Measurements from ENCODE around the gene LRCH1.

Gene LRCH1

GRCh38 chr13:46567671-46568070 lies 14.7 kb downstream of the LRCH1 start:
- no peak overlapping the region for H3K4me3 Mint-ChIP-seq
- ATAC-seq (no peak), DNase-seq (ENCODE audit: low spot score in 2 of 2) (no peak)
- H3K36me3 Mint-ChIP-seq: no peaks in the 10 kb centered on the region
- no peaks in the 10 kb centered on the region for H3K9me3 Mint-ChIP-seq
- H3K4me1 Mint-ChIP-seq: peaks cover 44% of the 10 kb centered on the region
- no peak overlapping the region for H3K27ac Mint-ChIP-seq

- Mint-ChIP-seq H3K4me1 (peaks cover 44% of the 10 kb centered on the region), H3K27ac (no peak overlapping the region), H3K4me3 (no peak overlapping the region), H3K9me3 (no peaks in the 10 kb centered on the region), H3K36me3 (no peaks in the 10 kb centered on the region)
- DNase-seq (ENCODE audit: low spot score in 2 of 2) (no peak), ATAC-seq (no peak)
Observed at GRCh38 chr13:46569456-46569855, 16.5 kb downstream of the LRCH1 start.

GRCh38 chr13:46570273-46570672 lies 17.3 kb downstream of the LRCH1 start:
- DNase-seq (ENCODE audit: low spot score in 2 of 2) (no peak), ATAC-seq (no peak)
- Mint-ChIP-seq H3K4me1 (peaks cover 44% of the 10 kb centered on the region), H3K36me3 (no peaks in the 10 kb centered on the region), H3K9me3 (no peaks in the 10 kb centered on the region), H3K27ac (no peak overlapping the region), H3K4me3 (no peak overlapping the region)

GRCh38 chr13:46571189-46571908 lies 18.4 kb downstream of the LRCH1 start:
- ATAC-seq: peak; percentile 100
- no peaks in the 10 kb centered on the region for H3K36me3 Mint-ChIP-seq
- H3K27ac Mint-ChIP-seq: no peak overlapping the region
- DNase-seq (ENCODE audit: low spot score in 2 of 2): no peak
- H3K4me1 Mint-ChIP-seq: peaks cover 44% of the 10 kb centered on the region
- no peaks in the 10 kb centered on the region for H3K9me3 Mint-ChIP-seq
- no peak overlapping the region for H3K4me3 Mint-ChIP-seq

- DNase-seq (ENCODE audit: low spot score in 2 of 2) (peak in 1 of 2 donors; percentile 55), ATAC-seq (peak; percentile 14)
- H3K27ac Mint-ChIP-seq: no peak overlapping the region
- no peaks in the 10 kb centered on the region for H3K36me3 Mint-ChIP-seq
- no peak overlapping the region for H3K4me3 Mint-ChIP-seq
- H3K9me3 Mint-ChIP-seq: no peaks in the 10 kb centered on the region
- peaks cover 44% of the 10 kb centered on the region for H3K4me1 Mint-ChIP-seq
Observed at GRCh38 chr13:46571909-46572595, 19.1 kb downstream of the LRCH1 start.

- ATAC-seq: no peak
- peaks cover 44% of the 10 kb centered on the region for H3K4me1 Mint-ChIP-seq
Observed at GRCh38 chr13:46572752-46573431, 19.9 kb downstream of the LRCH1 start.

GRCh38 chr13:46575301-46575771 lies 22.4 kb downstream of the LRCH1 start:
- no peak overlapping the region for H3K27ac Mint-ChIP-seq

More at GRCh38 chr13:46572752-46573431, 19.9 kb downstream of the LRCH1 start:
- H3K36me3 Mint-ChIP-seq: no peaks in the 10 kb centered on the region
- no peak overlapping the region for H3K27ac Mint-ChIP-seq
- no peak for DNase-seq (ENCODE audit: low spot score in 2 of 2)
- no peaks in the 10 kb centered on the region for H3K9me3 Mint-ChIP-seq
- H3K4me3 Mint-ChIP-seq: no peak overlapping the region

GRCh38 chr13:46575818-46576221 lies 22.9 kb downstream of the LRCH1 start:
- DNase-seq (ENCODE audit: low spot score in 2 of 2): no peak
- H3K4me1 Mint-ChIP-seq: peaks cover 51% of the 10 kb centered on the region
- no peak overlapping the region for H3K4me3 Mint-ChIP-seq
- no peak for ATAC-seq
- no peaks in the 10 kb centered on the region for H3K36me3 Mint-ChIP-seq
- no peak overlapping the region for H3K27ac Mint-ChIP-seq
- no peaks in the 10 kb centered on the region for H3K9me3 Mint-ChIP-seq

More at GRCh38 chr13:46575301-46575771, 22.4 kb downstream of the LRCH1 start:
- no peaks in the 10 kb centered on the region for H3K36me3 Mint-ChIP-seq
- H3K4me1 Mint-ChIP-seq: peaks cover 51% of the 10 kb centered on the region
- DNase-seq (ENCODE audit: low spot score in 2 of 2): no peak
- no peaks in the 10 kb centered on the region for H3K9me3 Mint-ChIP-seq
- no peak overlapping the region for H3K4me3 Mint-ChIP-seq
- no peak for ATAC-seq

- Mint-ChIP-seq H3K36me3 (no peaks in the 10 kb centered on the region), H3K27ac (no peak overlapping the region), H3K4me1 (peaks cover 50% of the 10 kb centered on the region), H3K9me3 (no peaks in the 10 kb centered on the region), H3K4me3 (no peak overlapping the region)
- ATAC-seq: no peak
- no peak for DNase-seq (ENCODE audit: low spot score in 2 of 2)
Observed at GRCh38 chr13:46576762-46577161, 23.8 kb downstream of the LRCH1 start.

GRCh38 chr13:46577696-46578589 lies 25.0 kb downstream of the LRCH1 start:
- Mint-ChIP-seq H3K9me3 (no peaks in the 10 kb centered on the region), H3K27ac (peak overlapping the region; percentile 27), H3K36me3 (no peaks in the 10 kb centered on the region), H3K4me3 (no peak overlapping the region), H3K4me1 (peaks cover 43% of the 10 kb centered on the region)
- DNase-seq (ENCODE audit: low spot score in 2 of 2): no peak
- peak; percentile 16 for ATAC-seq

- no peaks in the 10 kb centered on the region for H3K36me3 Mint-ChIP-seq
- H3K4me3 Mint-ChIP-seq: no peak overlapping the region
- peaks cover 43% of the 10 kb centered on the region for H3K4me1 Mint-ChIP-seq
- ATAC-seq (peak; percentile 69), DNase-seq (ENCODE audit: low spot score in 2 of 2) (no peak)
- H3K27ac Mint-ChIP-seq: peak overlapping the region; percentile 27
- H3K9me3 Mint-ChIP-seq: no peaks in the 10 kb centered on the region
Observed at GRCh38 chr13:46578590-46578975, 25.6 kb downstream of the LRCH1 start.

- ATAC-seq (peak; percentile 64), DNase-seq (ENCODE audit: low spot score in 2 of 2) (no peak)
- peaks cover 43% of the 10 kb centered on the region for H3K4me1 Mint-ChIP-seq
- no peak overlapping the region for H3K27ac Mint-ChIP-seq
- no peaks in the 10 kb centered on the region for H3K36me3 Mint-ChIP-seq
- H3K9me3 Mint-ChIP-seq: no peaks in the 10 kb centered on the region
- no peak overlapping the region for H3K4me3 Mint-ChIP-seq
Observed at GRCh38 chr13:46580362-46580839, 27.4 kb downstream of the LRCH1 start.

- Mint-ChIP-seq H3K4me3 (no peak overlapping the region), H3K27ac (no peak overlapping the region), H3K9me3 (no peaks in the 10 kb centered on the region), H3K4me1 (peaks cover 57% of the 10 kb centered on the region), H3K36me3 (no peaks in the 10 kb centered on the region)
- DNase-seq (ENCODE audit: low spot score in 2 of 2): no peak
- ATAC-seq: no peak
Observed at GRCh38 chr13:46582190-46582589, 29.2 kb downstream of the LRCH1 start.

- Mint-ChIP-seq H3K9me3 (no peaks in the 10 kb centered on the region), H3K4me3 (no peak overlapping the region), H3K4me1 (peaks cover 18% of the 10 kb centered on the region), H3K36me3 (no peaks in the 10 kb centered on the region), H3K27ac (no peak overlapping the region)
- ATAC-seq: no peak
- DNase-seq (ENCODE audit: low spot score in 2 of 2): no peak
Observed at GRCh38 chr13:46586751-46587514, 34.0 kb downstream of the LRCH1 start.
